Progenitor cell of endocrine pancreas (in vitro differentiated cells): Measurements from ENCODE around the gene PCGF3. TPM values are rescaled to one million over a fixed set of nuclear protein-coding genes. Genes with fewer than 3 reads are reported as not detected.
A peak's percentile ranks its signal among the peaks of the same experiment; 100 is the strongest.
"Not testable (repeated sequence)": the region's sequence is repeated elsewhere in the genome, so short reads cannot be mapped to it uniquely, and the experiment has no call there.

Experiments
- DNase-seq: peaks from one replicate; pipeline ENCODE4 v3.0.0; 2021; ENCODE audit warnings: low spot score; ENCODE audit not compliant: unreplicated experiment
- H3K27ac Mint-ChIP-seq: 2 replicates; pipeline ENCODE4 v1.8.0; 2021; ENCODE audit warnings: mild to moderate bottlenecking, moderate library complexity, mixed read lengths
- H3K27me3 Mint-ChIP-seq: 2 replicates; pipeline ENCODE4 v1.8.0; 2021; ENCODE audit warnings: mixed read lengths
- H3K36me3 Mint-ChIP-seq: 2 replicates; pipeline ENCODE4 v1.8.0; 2022; ENCODE audit warnings: mixed read lengths; ENCODE audit not compliant: insufficient read depth
- H3K4me1 Mint-ChIP-seq: 2 replicates; pipeline ENCODE4 v1.8.0; 2021; ENCODE audit warnings: low read depth, mixed read lengths
- H3K4me3 Mint-ChIP-seq: 2 replicates; pipeline ENCODE4 v1.8.0; 2021; ENCODE audit warnings: low read depth, mild to moderate bottlenecking, moderate library complexity, mixed read lengths
- H3K9me3 Mint-ChIP-seq: 2 replicates; pipeline ENCODE4 v1.8.0; 2021; ENCODE audit warnings: low read depth, mixed read lengths
- total RNA-seq: library from RNA; stranded (reverse); gene quantifications from 2 replicates; pipeline ENCODE4 v1.2.1, GENCODE V29; 2021
- TF ChIP-seq, protein P1 (sequence below): fragments of 200-600 bp; sonication (generic); IDR thresholded peaks from one replicate; pipeline ENCODE4 v1.5.0; 2021; ENCODE audit warnings: antibody characterized with exemption, mild to moderate bottlenecking; ENCODE audit not compliant: unreplicated experiment

The PCGF3 gene
- total RNA-seq, 1 donor from 2014 or later, result 79.8 TPM

DNA sequence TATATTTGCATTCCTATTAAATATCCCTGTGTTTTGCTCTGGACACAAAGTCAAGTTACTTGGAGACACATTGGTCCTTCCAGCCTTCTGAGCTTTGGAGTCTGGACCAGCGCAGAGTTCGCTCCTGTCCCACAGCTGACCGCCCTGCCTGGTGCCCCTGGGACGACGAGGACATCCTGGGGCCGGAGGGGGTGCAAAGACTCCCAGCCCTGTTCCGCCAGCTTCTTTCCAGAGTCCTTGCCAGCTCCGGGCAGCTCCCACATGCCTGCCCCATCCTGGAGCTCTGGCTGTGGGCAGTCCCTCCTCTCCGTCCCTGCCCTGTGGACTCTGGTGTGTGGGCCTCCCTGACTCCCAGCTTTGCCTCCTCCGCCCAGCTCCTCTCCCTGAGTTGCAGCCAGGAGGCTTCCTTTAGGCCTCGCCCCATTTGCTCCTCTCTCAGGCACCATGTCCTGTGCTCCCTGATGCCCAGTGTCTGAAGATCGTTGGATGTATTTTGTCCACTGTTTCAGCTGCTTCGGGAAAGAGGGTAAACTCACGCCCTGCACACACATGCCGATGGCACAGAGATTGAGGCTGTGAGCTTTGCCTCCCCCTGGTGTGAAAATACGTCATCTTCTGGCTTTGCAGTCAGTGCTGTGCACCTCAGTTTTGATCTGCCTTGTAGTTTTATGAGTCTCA is 4.9 kb upstream of the PCGF3 start:
- TF ChIP-seq, protein P1, sequence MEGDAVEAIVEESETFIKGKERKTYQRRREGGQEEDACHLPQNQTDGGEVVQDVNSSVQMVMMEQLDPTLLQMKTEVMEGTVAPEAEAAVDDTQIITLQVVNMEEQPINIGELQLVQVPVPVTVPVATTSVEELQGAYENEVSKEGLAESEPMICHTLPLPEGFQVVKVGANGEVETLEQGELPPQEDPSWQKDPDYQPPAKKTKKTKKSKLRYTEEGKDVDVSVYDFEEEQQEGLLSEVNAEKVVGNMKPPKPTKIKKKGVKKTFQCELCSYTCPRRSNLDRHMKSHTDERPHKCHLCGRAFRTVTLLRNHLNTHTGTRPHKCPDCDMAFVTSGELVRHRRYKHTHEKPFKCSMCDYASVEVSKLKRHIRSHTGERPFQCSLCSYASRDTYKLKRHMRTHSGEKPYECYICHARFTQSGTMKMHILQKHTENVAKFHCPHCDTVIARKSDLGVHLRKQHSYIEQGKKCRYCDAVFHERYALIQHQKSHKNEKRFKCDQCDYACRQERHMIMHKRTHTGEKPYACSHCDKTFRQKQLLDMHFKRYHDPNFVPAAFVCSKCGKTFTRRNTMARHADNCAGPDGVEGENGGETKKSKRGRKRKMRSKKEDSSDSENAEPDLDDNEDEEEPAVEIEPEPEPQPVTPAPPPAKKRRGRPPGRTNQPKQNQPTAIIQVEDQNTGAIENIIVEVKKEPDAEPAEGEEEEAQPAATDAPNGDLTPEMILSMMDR, result peak; percentile 20
- H3K4me3 Mint-ChIP-seq, result no peak overlapping the region
- no peak overlapping the region for H3K27ac Mint-ChIP-seq
- H3K36me3 Mint-ChIP-seq, result no peaks in the 10 kb centered on the region
- no peak for DNase-seq
- peaks cover 29% of the 10 kb centered on the region for H3K27me3 Mint-ChIP-seq
- H3K9me3 Mint-ChIP-seq, result no peaks in the 10 kb centered on the region
- H3K4me1 Mint-ChIP-seq, result no peaks in the 10 kb centered on the region

DNA sequence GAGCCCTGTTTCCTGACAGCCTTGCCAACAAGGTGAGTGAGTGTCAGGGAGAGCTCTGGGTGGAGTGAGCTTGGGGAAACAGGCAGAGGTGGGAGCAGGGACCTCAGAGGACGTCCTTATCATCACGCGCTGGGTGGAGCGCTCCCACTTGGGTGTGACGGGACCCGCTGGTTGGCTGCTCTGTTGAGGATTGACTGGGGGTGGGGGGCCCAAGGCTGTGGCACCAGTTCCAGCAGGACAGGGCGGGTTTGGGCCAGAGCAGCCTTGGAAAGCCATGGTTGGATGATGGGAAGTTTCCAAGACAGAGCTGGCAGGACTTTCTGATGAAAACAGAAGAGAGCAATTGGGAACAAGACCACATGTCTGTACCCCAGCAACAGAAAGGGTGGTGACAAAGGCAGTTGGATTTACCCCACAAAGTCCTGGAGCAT is 3.0 kb upstream of the PCGF3 start:
- H3K27ac Mint-ChIP-seq, result no peak overlapping the region
- no peak overlapping the region for H3K4me3 Mint-ChIP-seq
- DNase-seq, result no peak
- peaks cover 26% of the 10 kb centered on the region for H3K27me3 Mint-ChIP-seq
- no peaks in the 10 kb centered on the region for H3K9me3 Mint-ChIP-seq
- H3K36me3 Mint-ChIP-seq, result no peaks in the 10 kb centered on the region
- H3K4me1 Mint-ChIP-seq, result no peaks in the 10 kb centered on the region
- TF ChIP-seq, protein P1, result no peak

DNA sequence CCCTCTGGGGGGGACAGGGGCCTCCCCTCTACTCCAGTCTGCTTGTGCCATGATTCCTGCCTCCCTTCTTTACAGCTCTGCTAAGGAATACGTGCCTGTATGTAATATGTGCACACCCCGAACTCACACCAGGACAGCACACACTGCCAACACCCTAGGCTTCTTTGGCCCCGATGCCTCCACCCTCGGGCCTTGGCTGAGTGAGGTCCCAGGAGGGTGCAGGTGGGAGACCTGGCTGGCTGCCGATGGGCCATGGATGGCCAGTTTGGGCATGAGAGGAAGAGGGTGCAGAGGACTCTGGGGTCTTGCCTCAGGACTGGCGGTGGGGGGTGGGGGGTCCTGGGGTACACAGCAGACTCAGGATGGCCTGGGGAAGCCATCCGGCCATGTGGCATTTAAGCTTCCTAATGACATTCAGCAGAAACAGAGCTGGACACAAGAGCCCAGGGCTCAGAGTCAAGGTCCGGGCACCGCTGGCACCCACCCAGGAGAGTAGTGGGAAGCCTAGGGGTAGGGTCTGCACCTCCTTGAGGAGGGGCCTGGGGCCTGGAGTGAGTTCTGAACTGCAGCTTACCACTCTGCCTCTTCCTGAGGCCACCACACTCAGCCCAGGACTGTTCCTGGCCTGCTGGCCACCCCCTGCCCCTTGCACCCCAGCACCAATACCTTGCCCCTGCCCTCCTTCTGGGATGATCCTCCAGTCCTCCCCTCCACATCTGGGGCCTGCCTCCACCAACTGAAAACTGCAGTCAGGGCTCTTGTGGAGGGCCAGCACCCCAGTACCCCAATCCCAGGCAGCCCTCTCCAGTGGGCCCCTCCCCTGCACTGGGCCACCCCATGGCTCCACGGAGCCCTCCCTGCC is 2.1 kb upstream of the PCGF3 start:
- no peak for DNase-seq
- peaks cover 24% of the 10 kb centered on the region for H3K27me3 Mint-ChIP-seq
- no peak overlapping the region for H3K4me3 Mint-ChIP-seq
- no peaks in the 10 kb centered on the region for H3K9me3 Mint-ChIP-seq
- TF ChIP-seq, protein P1, result no peak
- peaks cover 3% of the 10 kb centered on the region for H3K4me1 Mint-ChIP-seq
- H3K27ac Mint-ChIP-seq, result no peak overlapping the region
- peaks cover under 1% of the 10 kb centered on the region for H3K36me3 Mint-ChIP-seq

DNA sequence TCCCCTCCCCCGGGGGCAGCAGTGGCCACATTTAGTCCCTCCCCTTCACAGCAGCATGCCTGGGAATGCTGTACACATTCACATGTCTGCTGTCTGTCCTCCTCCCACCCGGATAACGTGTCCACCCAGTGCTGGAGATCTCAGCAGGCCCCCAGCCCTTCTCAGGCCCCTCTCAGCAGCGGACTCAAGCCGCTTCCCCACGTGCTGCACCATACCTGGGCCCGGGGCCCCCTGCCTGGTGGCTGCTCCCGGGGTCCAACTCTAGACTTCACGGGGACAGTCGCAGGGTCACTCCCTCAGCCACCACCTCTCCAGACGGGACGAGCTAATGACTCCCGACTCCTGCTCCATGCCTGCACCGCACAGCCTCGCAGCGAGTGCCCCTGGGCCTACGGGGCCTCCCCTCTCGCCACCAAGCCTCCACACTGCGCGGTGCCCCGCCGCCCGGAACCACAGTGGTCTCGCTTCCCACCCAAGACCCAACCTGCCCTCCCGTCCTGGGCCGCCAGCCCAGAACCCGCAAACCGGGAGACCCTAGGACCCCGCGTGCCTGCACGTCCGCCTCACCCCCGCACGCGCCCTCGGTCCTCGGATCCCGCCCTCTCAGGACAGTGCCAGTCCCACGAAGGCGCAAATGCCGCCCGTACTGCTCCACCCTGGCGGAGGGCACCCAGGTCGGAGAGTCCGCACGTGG is 1.3 kb upstream of the PCGF3 start:
- Mint-ChIP-seq H3K9me3 (no peaks in the 10 kb centered on the region), H3K27ac (no peak overlapping the region), H3K4me3 (no peak overlapping the region), H3K27me3 (peaks cover 21% of the 10 kb centered on the region), H3K36me3 (peaks cover 5% of the 10 kb centered on the region), H3K4me1 (peaks cover 8% of the 10 kb centered on the region)
- DNase-seq, result no peak
- TF ChIP-seq, protein P1, result no peak

DNA sequence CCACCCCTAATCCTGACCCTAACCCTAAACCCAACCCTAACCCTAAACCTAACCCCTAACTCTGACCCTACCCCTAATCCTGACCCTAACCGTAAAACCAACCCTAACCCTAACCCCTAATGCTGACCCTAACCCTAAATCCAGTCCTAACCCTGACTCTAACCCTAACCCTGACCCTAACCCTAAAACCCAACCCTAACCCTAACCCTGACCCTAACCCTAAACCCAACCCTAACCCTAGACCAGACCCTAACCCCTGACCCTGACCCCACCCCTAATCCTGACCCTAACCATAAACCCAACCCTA is 708 bp upstream of the PCGF3 start:
- Mint-ChIP-seq H3K36me3 (peaks cover 11% of the 10 kb centered on the region), H3K9me3 (no peaks in the 10 kb centered on the region), H3K4me3 (peak overlapping the region; percentile 64), H3K4me1 (peaks cover 14% of the 10 kb centered on the region), H3K27ac (no peak overlapping the region), H3K27me3 (peaks cover 21% of the 10 kb centered on the region)
- TF ChIP-seq, protein P1, result no peak
- DNase-seq, result no peak

DNA sequence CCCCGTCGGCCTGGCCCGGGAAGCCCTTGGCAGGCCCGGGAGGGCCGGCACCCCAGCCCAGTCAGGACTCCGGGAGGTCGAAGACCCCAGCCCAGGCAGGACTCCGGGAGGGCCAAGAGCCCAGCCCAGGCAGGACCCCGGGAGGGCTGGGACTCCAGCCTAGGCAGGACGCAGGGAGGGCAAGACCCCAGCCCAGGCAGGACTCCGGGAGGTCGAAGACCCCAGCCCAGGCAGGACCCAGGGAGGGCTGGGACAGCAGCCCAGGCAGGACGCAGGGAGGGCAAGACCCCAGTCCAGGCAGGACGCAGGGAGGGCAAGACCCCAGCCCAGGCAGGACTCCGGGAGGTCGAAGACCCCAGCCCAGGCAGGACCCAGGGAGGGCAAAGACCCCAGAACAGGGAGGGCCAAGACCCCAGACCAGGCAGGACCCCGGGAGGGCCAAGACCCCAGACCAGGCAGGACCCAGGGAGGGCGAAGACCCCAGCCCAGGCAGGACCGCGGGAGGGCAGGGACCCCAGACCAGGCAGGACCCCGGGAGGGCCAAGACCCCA is 526 bp downstream of the PCGF3 start:
- peaks cover 16% of the 10 kb centered on the region for H3K4me1 Mint-ChIP-seq
- peaks cover 10% of the 10 kb centered on the region for H3K27me3 Mint-ChIP-seq

More for the DNA sequence above, 526 bp downstream of the PCGF3 start:
- H3K4me3 Mint-ChIP-seq, result peak overlapping the region; percentile 58
- not testable (repeated sequence) for DNase-seq, H3K9me3 Mint-ChIP-seq, H3K27ac Mint-ChIP-seq
- H3K36me3 Mint-ChIP-seq, result peaks cover 20% of the 10 kb centered on the region
